K562 (cell line): ENCODE results near the gene ADRA2A. TPM values are rescaled to one million over a fixed set of nuclear protein-coding genes. Genes with fewer than 3 reads are reported as not detected.
A peak's percentile ranks its signal among the peaks of the same experiment; 100 is the strongest.

ENCODE experiments used
- ATF4 ChIP-seq: fragments of 450-650 bp; formaldehyde crosslinking; IDR thresholded peaks from 2 replicates; pipeline ENCODE4 v1.4.0; 2022; ENCODE audit warnings: mild to moderate bottlenecking, moderate library complexity
- BHLHE40 ChIP-seq: IDR thresholded peaks from 2 replicates; pipeline ENCODE4 v1.6.1; 2011; ENCODE audit warnings: low read length, improper control_type of control experiment
- CBX3 ChIP-seq, 2 experiments: IDR thresholded peaks; 1 replicate in 1 of 2; 2 replicates in 1 of 2; pipeline ENCODE4 v1.6.1; 2012; ENCODE audit warnings: inconsistent platforms in 2 of 2, low read length in 2 of 2, borderline replicate concordance in 1 of 2, control low read depth in 1 of 2
- CCNT2 ChIP-seq: IDR thresholded peaks from 2 replicates; pipeline ENCODE4 v1.6.1; 2011; ENCODE audit warnings: borderline replicate concordance, low read depth, mild to moderate bottlenecking, moderate library complexity, mixed read lengths, low read length; ENCODE audit not compliant: insufficient read length; ENCODE audit errors: extremely low read depth
- CTBP1 ChIP-seq: fragments of 450-650 bp; IDR thresholded peaks from 2 replicates; pipeline ENCODE4 v1.6.1; 2016; ENCODE audit warnings: borderline replicate concordance
- CTCF ChIP-seq, 3 experiments: IDR thresholded peaks in 2 of 3; conservative IDR thresholded peaks in 1 of 3; 2 replicates each; pipeline ENCODE4 v1.5.1; 2011 to 2012; ENCODE audit warnings: low read length in 3 of 3, mild to moderate bottlenecking in 3 of 3, control low read depth in 2 of 3, improper control_type of control experiment in 1 of 3, inconsistent platforms in 1 of 3, low read depth in 1 of 3, mixed read lengths in 1 of 3, moderate library complexity in 1 of 3; ENCODE audit not compliant: insufficient read depth in 2 of 3
- FOXJ3 ChIP-seq: sonication (generic); formaldehyde crosslinking; IDR thresholded peaks from 2 replicates; pipeline ENCODE4 v1.4.0; 2020; ENCODE audit warnings: mild to moderate bottlenecking, missing genetic modification reagents
- GTF2E2 ChIP-seq: fragments of 200-800 bp; sonication (Bioruptor generic); IDR thresholded peaks from 2 replicates; pipeline ENCODE4 v1.6.1; 2016; ENCODE audit warnings: missing genetic modification characterization, missing compliant biosample characterization
- NR1H2 ChIP-seq: sonication (generic); formaldehyde crosslinking; IDR thresholded peaks from 2 replicates; pipeline ENCODE4 v1.4.0; 2020; ENCODE audit warnings: mild to moderate bottlenecking, missing genetic modification reagents
- SMARCE1 ChIP-seq: fragments of 450-650 bp; IDR thresholded peaks from 2 replicates; pipeline ENCODE4 v1.7.1; 2016; ENCODE audit warnings: mild to moderate bottlenecking
- SP1 ChIP-seq: sonication (generic); formaldehyde crosslinking; IDR thresholded peaks from 2 replicates; pipeline ENCODE4 v1.8.1; 2022; ENCODE audit warnings: mild to moderate bottlenecking, missing genetic modification reagents
- TAL1 ChIP-seq: fragments of 450-650 bp; IDR thresholded peaks from 2 replicates; pipeline ENCODE4 v1.6.1; 2016; ENCODE audit warnings: mild to moderate bottlenecking
- TOE1 ChIP-seq, 2 experiments: fragments of 450-650 bp in 1 of 2; sonication (generic) in 1 of 2; formaldehyde crosslinking in 1 of 2; IDR thresholded peaks; 2 replicates each; pipeline versions ENCODE4 v1.7.1 to v1.8.0; 2016 to 2022; ENCODE audit warnings: borderline replicate concordance in 2 of 2, mild to moderate bottlenecking in 2 of 2, antibody characterized with exemption in 1 of 2, inconsistent platforms in 1 of 2, low read depth in 1 of 2, missing genetic modification reagents in 1 of 2, moderate library complexity in 1 of 2
- TSHZ1 ChIP-seq: fragments of 250-450 bp; sonication (Bioruptor Pico); IDR thresholded peaks from 2 replicates; pipeline ENCODE4 v1.4.0; 2020; ENCODE audit warnings: mild to moderate bottlenecking, moderate library complexity
- ZBTB11 ChIP-seq, 3 experiments: fragments of 200-800 bp in 1 of 3; fragments of 250-450 bp in 1 of 3; fragments of 450-650 bp in 1 of 3; sonication (Bioruptor Pico) in 1 of 3; sonication (Bioruptor generic) in 1 of 3; formaldehyde crosslinking in 1 of 3; IDR thresholded peaks; 2 replicates each; pipeline versions ENCODE4 v1.6.1 to v1.8.0; 2016 to 2022; ENCODE audit warnings: mild to moderate bottlenecking in 2 of 3, missing genetic modification characterization in 2 of 3, missing compliant biosample characterization in 1 of 3, moderate library complexity in 1 of 3
- ZFP1 ChIP-seq: fragments of 450-650 bp; formaldehyde crosslinking; IDR thresholded peaks from 2 replicates; pipeline ENCODE4 v1.4.0; 2020; ENCODE audit warnings: mild to moderate bottlenecking, mixed read lengths
- ZNF311 ChIP-seq: fragments of 250-450 bp; sonication (Bioruptor Pico); IDR thresholded peaks from 2 replicates; pipeline ENCODE4 v1.4.0; 2020; ENCODE audit warnings: mild to moderate bottlenecking, moderate library complexity
- polyA plus RNA-seq, 8 experiments: library from polyadenylated mRNA; depleted of rRNA in 4 of 8; stranded (reverse) in 5 of 8; unstranded in 3 of 8; fragments of >200 nt; fragmentation: Nextera tagmentation in 2 of 8; fragmentation: Illumina TruSeq in 1 of 8; extraction: Ambion mirVana in 2 of 8; extraction: Trizol in 1 of 8; gene quantifications; 2 replicates each; pipeline versions ENCODE4 v1.2.1 to v1.2.3, GENCODE V29; 2011 to 2014; ENCODE audit warnings: inconsistent platforms in 1 of 8, missing spikeins in 1 of 8
- total RNA-seq, 7 experiments: library from RNA; depleted of rRNA in 6 of 7; stranded (reverse); fragments of >200 nt in 6 of 7; fragmentation: Illumina TruSeq in 2 of 7; extraction: Trizol in 2 of 7; gene quantifications; 2 replicates each; pipeline versions ENCODE4 v1.2.1 to v1.2.3, GENCODE V29; 2011 to 2021; ENCODE audit warnings: low replicate concordance in 1 of 7

The ADRA2A gene
- total and polyA plus RNA-seq, 9 of the 15 experiments (the other 6 are each of a cell fraction or from before 2014, with no cell fraction given): not detected

- TF ChIP-seq TSHZ1 (CRISPR knock-in tag) (no peak), CCNT2 (peak; percentile 33), TOE1 (IDR thresholded peaks at IDR 0.05; ENCODE audit: borderline replicate concordance) (no peak), TOE1 (CRISPR knock-in tag; IDR thresholded peaks at IDR 0.05; ENCODE audit: borderline replicate concordance, low read depth) (no peak), FOXJ3 (no peak), TAL1 (peak; percentile 57; the same call in 1 of the 2 replicates), SMARCE1 (0 out of 2 replicates have a peak, but pooled peaks have one; percentile 23), CTBP1 (peak; percentile 79; the same call in 1 of the 2 replicates), CTCF (IDR thresholded peaks at IDR 0.05 in 2 of 3, conservative IDR thresholded peaks at IDR 0.05 in 1 of 3; ENCODE audit: insufficient read depth in 2 of 3, low read depth in 1 of 3, low read length in 3 of 3) (no peak), ZNF311 (no peak), NR1H2 (CRISPR knock-in tag) (no peak), ZFP1 (CRISPR knock-in tag) (no peak), BHLHE40 (peak; percentile 62), GTF2E2 (tag) (no peak), CBX3 (IDR thresholded peaks at IDR 0.05; ENCODE audit: borderline replicate concordance in 1 of 2, low read length in 2 of 2) (no peak), SP1 (CRISPR knock-in tag) (no peak), ZBTB11 (CRISPR knock-in tag; IDR thresholded peaks at IDR 0.05) (peak in 1 of 3 experiments; percentile 54; a peak in 2 of 6 replicates), ATF4 (CRISPR knock-in tag) (no peak)
Measured at GRCh38 chr10:111087331-111087756, 10.5 kb downstream of the ADRA2A start (continued).
